Breast epithelium (tissue), 4 donors: ENCODE data around the gene ABL1. TPM values are rescaled to one million over a fixed set of nuclear protein-coding genes. Genes with fewer than 3 reads are reported as not detected.

Experiments
- DNase-seq, 2 donors: peaks; one replicate each; pipeline ENCODE4 v3.0.0-alpha.2; 2019; ENCODE audit warnings: low spot score in 2 of 2
- H3K27ac ChIP-seq, 2 donors: fragments of 200-600 bp; sonication (generic) in 1 of 2; one replicate each; pipeline ENCODE4 v1.5.1; 2016 to 2019; ENCODE audit warnings: mild to moderate bottlenecking in 1 of 2
- H3K27me3 ChIP-seq, 2 donors: fragments of 200-600 bp; sonication (generic) in 1 of 2; one replicate each; pipeline versions ENCODE4 v1.5.1 to v1.6.0; 2017 to 2019; ENCODE audit warnings: control low read depth in 1 of 2, mild to moderate bottlenecking in 1 of 2
- H3K36me3 ChIP-seq: fragments of 200-600 bp; one replicate; pipeline ENCODE4 v1.5.1; 2019
- H3K4me1 ChIP-seq, 2 donors: fragments of 200-600 bp; sonication (generic); one replicate each; pipeline ENCODE4 v1.5.1; 2016 to 2019; ENCODE audit warnings: control low read depth in 1 of 2
- H3K4me3 ChIP-seq, 3 donors: fragments of 200-600 bp; sonication (generic); 1 replicate in 2 of 3; 2 replicates in 1 of 3; pipeline ENCODE4 v1.5.1; 2016 to 2019; ENCODE audit warnings: mild to moderate bottlenecking in 3 of 3, moderate library complexity in 2 of 3
- H3K9me3 ChIP-seq, 2 donors: fragments of 200-600 bp; sonication (generic) in 1 of 2; one replicate each; pipeline ENCODE4 v1.5.1; 2016 to 2019; ENCODE audit warnings: control low read depth in 1 of 2
- CTCF ChIP-seq, 3 donors: fragments of 450-650 bp; IDR thresholded peaks; one replicate each; pipeline ENCODE4 v1.5.1; 2016 to 2017; ENCODE audit warnings: antibody characterized with exemption in 3 of 3, mild to moderate bottlenecking in 3 of 3, moderate library complexity in 3 of 3
- POLR2A ChIP-seq: fragments of 450-650 bp; IDR thresholded peaks from one replicate; pipeline ENCODE4 v1.6.1; 2016; ENCODE audit warnings: antibody characterized with exemption, mild to moderate bottlenecking, moderate library complexity
- POLR2AphosphoS5 ChIP-seq, 3 donors: sonication (generic); formaldehyde crosslinking; IDR thresholded peaks; one replicate each; pipeline ENCODE4 v1.6.1; 2017; ENCODE audit warnings: antibody characterized with exemption in 3 of 3
- intact Hi-C: fragments of 100-400 bp; cut with DNase I; formaldehyde crosslinking; loops from one replicate; pipeline ENCODE4 v1.15.1; 2023; ENCODE audit warnings: low total_unique reads
- total RNA-seq, 3 donors: library from RNA; depleted of rRNA; stranded (reverse); fragments of >200 nt; gene quantifications; one replicate each; pipeline ENCODE4 v1.1.0, GENCODE V29; 2016

Gene ABL1
- total RNA-seq, 3 donors from 2014 or later = 43.6 to 72.8 (median 67.4) TPM

- Histone ChIP-seq H3K27me3 (peaks cover 0 to 16% of the 10 kb centered on the region in 2 donors), H3K9me3 (no peaks in the 10 kb centered on the region), H3K4me1 (no peaks in the 10 kb centered on the region), H3K4me3 (no peak overlapping the region), H3K27ac (no peak overlapping the region), H3K36me3 (no peaks in the 10 kb centered on the region)
- intact Hi-C loops = no loop called here
- no peak for DNase-seq
- TF ChIP-seq POLR2AphosphoS5 (IDR thresholded peaks at IDR 0.05) = no peak
- no peak for TF ChIP-seq CTCF (IDR thresholded peaks at IDR 0.05)
- TF ChIP-seq POLR2A = no peak
Measured at GRCh38 chr9:130922893-130923610, 88.0 kb downstream of the ABL1 start.

- no peak overlapping the region for H3K4me3 ChIP-seq
- no peaks in the 10 kb centered on the region for H3K9me3 ChIP-seq
- intact Hi-C loops = no loop called here
- peaks cover 0 to 16% of the 10 kb centered on the region in 2 donors for H3K27me3 ChIP-seq
- H3K4me1 ChIP-seq = no peaks in the 10 kb centered on the region
- TF ChIP-seq POLR2AphosphoS5 (IDR thresholded peaks at IDR 0.05) (no peak), POLR2A (no peak), CTCF (IDR thresholded peaks at IDR 0.05) (no peak)
- H3K27ac ChIP-seq = no peak overlapping the region
- no peak for DNase-seq
- H3K36me3 ChIP-seq = no peaks in the 10 kb centered on the region
Measured at GRCh38 chr9:130923611-130924447, 88.8 kb downstream of the ABL1 start.

GRCh38 chr9:130924448-130924788 lies 89.4 kb downstream of the ABL1 start:
- intact Hi-C loops = no loop called here
- Histone ChIP-seq H3K4me1 (no peaks in the 10 kb centered on the region), H3K9me3 (no peaks in the 10 kb centered on the region), H3K27me3 (peaks cover 0 to 12% of the 10 kb centered on the region in 2 donors), H3K27ac (no peak overlapping the region), H3K36me3 (no peaks in the 10 kb centered on the region), H3K4me3 (no peak overlapping the region)
- TF ChIP-seq POLR2AphosphoS5 (IDR thresholded peaks at IDR 0.05) (no peak), CTCF (IDR thresholded peaks at IDR 0.05) (no peak), POLR2A (no peak)
- no peak for DNase-seq

- H3K27me3 ChIP-seq = peaks cover 0 to 6% of the 10 kb centered on the region in 2 donors
- no peaks in the 10 kb centered on the region for H3K4me1 ChIP-seq
- no peak for DNase-seq
- intact Hi-C loops = loop anchor here (5.0 kb wide), 1 partner anchor 87 kb away; no protein-coding TSS in a partner anchor
- no peaks in the 10 kb centered on the region for H3K9me3 ChIP-seq
- no peak overlapping the region for H3K4me3 ChIP-seq
- no peak for TF ChIP-seq POLR2AphosphoS5 (IDR thresholded peaks at IDR 0.05)
- TF ChIP-seq CTCF (IDR thresholded peaks at IDR 0.05) = no peak
- TF ChIP-seq POLR2A = no peak
- no peak overlapping the region for H3K27ac ChIP-seq
- H3K36me3 ChIP-seq = no peaks in the 10 kb centered on the region
Measured at GRCh38 chr9:130925050-130925678, 90.1 kb downstream of the ABL1 start.
